GM19099 (cell line): ENCODE data around the gene CYP17A1.

Source experiments
- POLR2A ChIP-seq: IDR thresholded peaks from 3 replicates; pipeline ENCODE4 v1.6.1; 2011; ENCODE audit warnings: low read depth; ENCODE audit not compliant: insufficient read length; ENCODE audit errors: extremely low read depth

CYP17A1 gene

GRCh38 chr10:102791754-102792395, 45.3 kb downstream of the CYP17A1 start:
- TF ChIP-seq POLR2A = no peak

- no peak for TF ChIP-seq POLR2A
Observed at GRCh38 chr10:102785818-102786217, 51.4 kb downstream of the CYP17A1 start.

- TF ChIP-seq POLR2A = no peak
Observed at GRCh38 chr10:102783568-102783967, 53.6 kb downstream of the CYP17A1 start.

- no peak for TF ChIP-seq POLR2A
Observed at GRCh38 chr10:102782673-102783551, 54.3 kb downstream of the CYP17A1 start.

GRCh38 chr10:102781921-102782557, 55.2 kb downstream of the CYP17A1 start:
- TF ChIP-seq POLR2A = no peak

GRCh38 chr10:102781090-102781920, 55.9 kb downstream of the CYP17A1 start:
- no peak for TF ChIP-seq POLR2A
